HepG2 (cell line): Measurements from ENCODE around the gene CIITA.

ENCODE experiments used
- CTCF ChIP-seq: sonication (generic); formaldehyde crosslinking; IDR thresholded peaks from 2 replicates; pipeline ENCODE4 v1.5.0; 2020; ENCODE audit warnings: mild to moderate bottlenecking, missing genetic modification reagents, moderate library complexity
- ETV5 ChIP-seq: IDR thresholded peaks from 2 replicates; pipeline ENCODE4 v1.6.1; 2018; ENCODE audit warnings: missing biosample characterization, missing genetic modification reagents, inconsistent platforms, borderline replicate concordance
- FOXM1 ChIP-seq: sonication (generic); formaldehyde crosslinking; IDR thresholded peaks from 2 replicates; pipeline ENCODE4 v1.5.0; 2020; ENCODE audit warnings: missing genetic modification reagents
- GABPA ChIP-seq, 2 experiments: IDR thresholded peaks; 2 replicates each; pipeline ENCODE4 v1.6.1; 2011 to 2016; ENCODE audit warnings: low read depth in 2 of 2, low read length in 1 of 2, missing biosample characterization in 1 of 2, missing genetic modification characterization in 1 of 2
- PHF8 ChIP-seq: sonication (generic); formaldehyde crosslinking; IDR thresholded peaks from 2 replicates; pipeline ENCODE4 v1.5.0; 2020; ENCODE audit warnings: missing genetic modification reagents
- SNAI1 ChIP-seq: sonication (generic); formaldehyde crosslinking; IDR thresholded peaks from 2 replicates; pipeline ENCODE4 v1.5.0; 2020; ENCODE audit warnings: mild to moderate bottlenecking, missing genetic modification reagents, borderline replicate concordance
- ZBTB44 ChIP-seq: sonication (generic); formaldehyde crosslinking; IDR thresholded peaks from 2 replicates; pipeline ENCODE4 v1.4.0; 2020; ENCODE audit warnings: missing genetic modification reagents
- ZNF232 ChIP-seq: sonication (generic); formaldehyde crosslinking; IDR thresholded peaks from 2 replicates; pipeline ENCODE4 v1.4.0; 2020; ENCODE audit warnings: missing genetic modification reagents, borderline replicate concordance
- ZNF530 ChIP-seq: sonication (generic); formaldehyde crosslinking; IDR thresholded peaks from 2 replicates; pipeline ENCODE4 v1.5.0; 2020; ENCODE audit warnings: low read depth, mild to moderate bottlenecking, missing genetic modification reagents
- ZNF574 ChIP-seq: sonication (generic); formaldehyde crosslinking; IDR thresholded peaks from 2 replicates; pipeline ENCODE4 v1.4.0; 2020; ENCODE audit warnings: missing genetic modification reagents

- no peak for TF ChIP-seq CTCF (CRISPR knock-in tag)
- TF ChIP-seq ZNF574 = no peak
- TF ChIP-seq ZNF232 (CRISPR knock-in tag) = no peak
- TF ChIP-seq ETV5 (CRISPR knock-in tag) = no peak
- TF ChIP-seq ZBTB44 (CRISPR knock-in tag) = no peak
- TF ChIP-seq GABPA (IDR thresholded peaks at IDR 0.05; ENCODE audit: low read depth, low read length) = no peak
- TF ChIP-seq GABPA (CRISPR knock-in tag; IDR thresholded peaks at IDR 0.05; ENCODE audit: low read depth) = no peak
- no peak for TF ChIP-seq SNAI1
- TF ChIP-seq ZNF530 (CRISPR knock-in tag) = no peak
- no peak for TF ChIP-seq PHF8 (CRISPR knock-in tag)
- no peak for TF ChIP-seq FOXM1 (CRISPR knock-in tag)
Measured at GRCh38 chr16:10885246-10885645, 8.2 kb downstream of the CIITA start.
